ENCODE data around the gene IER5L.
"Not testable (repeated sequence)": the region's sequence is repeated elsewhere in the genome, so short reads cannot be mapped to it uniquely, and the experiment has no call there.

Gene IER5L

GRCh38 chr9:129206401-129206800 is 28.3 kb upstream of the IER5L start:
- DNase-seq (ENCODE audit: low read depth): no peak
- H3K4me3 ChIP-seq (ENCODE audit: low read depth, low read length): no peak overlapping the region

GRCh38 chr9:129204840-129205239 is 26.8 kb upstream of the IER5L start:
- no peak overlapping the region for H3K4me3 ChIP-seq (ENCODE audit: low read depth, low read length)
- DNase-seq (ENCODE audit: low read depth): no peak

GRCh38 chr9:129203556-129203909 is 25.5 kb upstream of the IER5L start:
- peak overlapping the region; percentile 66 for H3K4me3 ChIP-seq (ENCODE audit: low read depth, low read length)

GRCh38 chr9:129202613-129203555 is 24.8 kb upstream of the IER5L start:
- DNase-seq (ENCODE audit: low read depth): peak; percentile 35
- peak overlapping the region; percentile 66 for H3K4me3 ChIP-seq (ENCODE audit: low read depth, low read length)

More at GRCh38 chr9:129203556-129203909, 25.5 kb upstream of the IER5L start:
- no peak for DNase-seq (ENCODE audit: low read depth)

GRCh38 chr9:129201866-129202265 is 23.8 kb upstream of the IER5L start:
- H3K4me3 ChIP-seq (ENCODE audit: low read depth, low read length): no peak overlapping the region
- no peak for DNase-seq (ENCODE audit: low read depth)

- DNase-seq (ENCODE audit: low read depth): no peak
Observed at GRCh38 chr9:129201289-129201688, 23.2 kb upstream of the IER5L start.

GRCh38 chr9:129200255-129200654 is 22.2 kb upstream of the IER5L start:
- no peak for DNase-seq (ENCODE audit: low read depth)
- no peak overlapping the region for H3K4me3 ChIP-seq (ENCODE audit: low read depth, low read length)

More at GRCh38 chr9:129201289-129201688, 23.2 kb upstream of the IER5L start:
- H3K4me3 ChIP-seq (ENCODE audit: low read depth, low read length): no peak overlapping the region

GRCh38 chr9:129199044-129199435 is 21.0 kb upstream of the IER5L start:
- no peak for DNase-seq (ENCODE audit: low read depth)
- H3K4me3 ChIP-seq (ENCODE audit: low read depth, low read length): no peak overlapping the region

GRCh38 chr9:129198319-129199043 is 20.4 kb upstream of the IER5L start:
- H3K4me3 ChIP-seq (ENCODE audit: low read depth, low read length): peak overlapping the region; percentile 22
- DNase-seq (ENCODE audit: low read depth): peak; percentile 63

- peak overlapping the region; percentile 22 for H3K4me3 ChIP-seq (ENCODE audit: low read depth, low read length)
- DNase-seq (ENCODE audit: low read depth): no peak
Observed at GRCh38 chr9:129197978-129198318, 19.9 kb upstream of the IER5L start.

GRCh38 chr9:129197045-129197444 is 19.0 kb upstream of the IER5L start:
- H3K4me3 ChIP-seq (ENCODE audit: low read depth, low read length); DNase-seq (ENCODE audit: low read depth): not testable (repeated sequence)

GRCh38 chr9:129195606-129196005 is 17.5 kb upstream of the IER5L start:
- no peak for DNase-seq (ENCODE audit: low read depth)
- no peak overlapping the region for H3K4me3 ChIP-seq (ENCODE audit: low read depth, low read length)

- no peak for DNase-seq (ENCODE audit: low read depth)
- no peak overlapping the region for H3K4me3 ChIP-seq (ENCODE audit: low read depth, low read length)
Observed at GRCh38 chr9:129194221-129194620, 16.2 kb upstream of the IER5L start.

- DNase-seq (ENCODE audit: low read depth): no peak
- H3K4me3 ChIP-seq (ENCODE audit: low read depth, low read length): no peak overlapping the region
Observed at GRCh38 chr9:129193655-129194054, 15.6 kb upstream of the IER5L start.

GRCh38 chr9:129191234-129191633 is 13.2 kb upstream of the IER5L start:
- no peak overlapping the region for H3K4me3 ChIP-seq (ENCODE audit: low read depth, low read length)
- no peak for DNase-seq (ENCODE audit: low read depth)

- H3K4me3 ChIP-seq (ENCODE audit: low read depth, low read length); DNase-seq (ENCODE audit: low read depth): not testable (repeated sequence)
Observed at GRCh38 chr9:129189971-129190370, 11.9 kb upstream of the IER5L start.

- no peak overlapping the region for H3K4me3 ChIP-seq (ENCODE audit: low read depth, low read length)
- no peak for DNase-seq (ENCODE audit: low read depth)
Observed at GRCh38 chr9:129187042-129187441, 9.0 kb upstream of the IER5L start.

- H3K4me3 ChIP-seq (ENCODE audit: low read depth, low read length): no peak overlapping the region
- no peak for DNase-seq (ENCODE audit: low read depth)
Observed at GRCh38 chr9:129185991-129186390, 7.9 kb upstream of the IER5L start.

GRCh38 chr9:129185402-129185801 is 7.3 kb upstream of the IER5L start:
- no peak overlapping the region for H3K4me3 ChIP-seq (ENCODE audit: low read depth, low read length)
- no peak for DNase-seq (ENCODE audit: low read depth)

GRCh38 chr9:129184596-129185122 is 6.6 kb upstream of the IER5L start:
- no peak overlapping the region for H3K4me3 ChIP-seq (ENCODE audit: low read depth, low read length)
- DNase-seq (ENCODE audit: low read depth): no peak

- H3K4me3 ChIP-seq (ENCODE audit: low read depth, low read length): no peak overlapping the region
- no peak for DNase-seq (ENCODE audit: low read depth)
Observed at GRCh38 chr9:129184219-129184524, 6.1 kb upstream of the IER5L start.

Data from skeletal muscle cell (primary cell).